HUES64 (cell line): ENCODE results near the gene RIMBP2.
"Not testable (repeated sequence)": the region's sequence is repeated elsewhere in the genome, so short reads cannot be mapped to it uniquely, and the experiment has no call there.

ENCODE experiments used
- H3K27ac ChIP-seq: 2 replicates; pipeline ENCODE4 v1.7.0; 2013; ENCODE audit warnings: low read depth, low read length, inconsistent platforms
- H3K27me3 ChIP-seq: 2 replicates; pipeline ENCODE4 v1.6.1; 2013; ENCODE audit warnings: mild to moderate bottlenecking, low read length; ENCODE audit not compliant: insufficient read depth
- H3K36me3 ChIP-seq: 2 replicates; pipeline ENCODE4 v1.6.1; 2013; ENCODE audit warnings: mild to moderate bottlenecking, low read length; ENCODE audit not compliant: insufficient read depth
- H3K4me1 ChIP-seq: 2 replicates; pipeline ENCODE4 v1.6.1; 2013; ENCODE audit warnings: mild to moderate bottlenecking, low read length, moderate library complexity; ENCODE audit not compliant: insufficient read depth
- H3K4me3 ChIP-seq: 2 replicates; pipeline ENCODE4 v1.5.1; 2013; ENCODE audit warnings: mild to moderate bottlenecking, low read length, moderate library complexity
- H3K9ac ChIP-seq: 2 replicates; pipeline ENCODE4 v1.6.1; 2013; ENCODE audit warnings: mild to moderate bottlenecking, low read depth, low read length
- H3K9me3 ChIP-seq: 2 replicates; pipeline ENCODE4 v1.6.1; 2013; ENCODE audit warnings: low read depth, low read length; ENCODE audit not compliant: insufficient read depth
- WGBS: fragments of 150-250, 120-280 bp; methylation state at CpG from one replicate; pipeline ENCODE4 v1.1.7; 2013; ENCODE audit warnings: missing lambda C conversion rate; 5-methylcytosine and 5-hydroxymethylcytosine counted together

Gene RIMBP2

GRCh38 chr12:130589540-130590317, 126.4 kb downstream of the RIMBP2 start:
- 84% methylated on average over 6 of the region's 11 CpGs for WGBS
- Histone ChIP-seq H3K4me1 (no peaks in the 10 kb centered on the region; the same call in 1 of the 2 replicates), H3K27ac (no peak overlapping the region), H3K9me3 (no peaks in the 10 kb centered on the region), H3K36me3 (no peaks in the 10 kb centered on the region), H3K4me3 (no peak overlapping the region), H3K27me3 (no peaks in the 10 kb centered on the region), H3K9ac (no peak overlapping the region)

GRCh38 chr12:130588696-130589539, 127.2 kb downstream of the RIMBP2 start:
- no peaks in the 10 kb centered on the region for H3K36me3 ChIP-seq
- H3K27me3 ChIP-seq: no peaks in the 10 kb centered on the region
- H3K27ac ChIP-seq: no peak overlapping the region
- no peaks in the 10 kb centered on the region for H3K9me3 ChIP-seq
- 89% methylated on average over 10 of the region's 11 CpGs for WGBS
- no peak overlapping the region for H3K4me3 ChIP-seq
- H3K4me1 ChIP-seq: no peaks in the 10 kb centered on the region; the same call in 1 of the 2 replicates
- H3K9ac ChIP-seq: no peak overlapping the region

- Histone ChIP-seq H3K27me3 (no peaks in the 10 kb centered on the region), H3K27ac (no peak overlapping the region), H3K9ac (no peak overlapping the region), H3K4me1 (no peaks in the 10 kb centered on the region; the same call in 1 of the 2 replicates), H3K4me3 (no peak overlapping the region), H3K9me3 (no peaks in the 10 kb centered on the region), H3K36me3 (no peaks in the 10 kb centered on the region)
- 94% methylated on average over 4 of the region's 4 CpGs for WGBS
These were observed 128.1 kb downstream of the RIMBP2 start for GRCh38 chr12:130587966-130588365.

- not testable (repeated sequence) for H3K27ac ChIP-seq, H3K27me3 ChIP-seq, H3K9me3 ChIP-seq, H3K4me1 ChIP-seq, H3K4me3 ChIP-seq, H3K9ac ChIP-seq, H3K36me3 ChIP-seq
These were observed 131.6 kb downstream of the RIMBP2 start for GRCh38 chr12:130584475-130584874.

- WGBS: 92% methylated on average over 4 of the region's 4 CpGs
- no peaks in the 10 kb centered on the region for H3K36me3 ChIP-seq
These were observed 132.3 kb downstream of the RIMBP2 start for GRCh38 chr12:130583800-130584199.

GRCh38 chr12:130583317-130583716, 132.8 kb downstream of the RIMBP2 start:
- Histone ChIP-seq H3K36me3 (no peaks in the 10 kb centered on the region), H3K9me3 (no peaks in the 10 kb centered on the region), H3K27me3 (no peaks in the 10 kb centered on the region), H3K9ac (no peak overlapping the region), H3K4me1 (no peaks in the 10 kb centered on the region), H3K4me3 (no peak overlapping the region), H3K27ac (no peak overlapping the region)
- 92% methylated on average over 5 of the region's 5 CpGs for WGBS

More at GRCh38 chr12:130583800-130584199, 132.3 kb downstream of the RIMBP2 start:
- H3K9ac ChIP-seq: no peak overlapping the region
- no peak overlapping the region for H3K27ac ChIP-seq
- H3K4me1 ChIP-seq: no peaks in the 10 kb centered on the region
- H3K27me3 ChIP-seq: no peaks in the 10 kb centered on the region
- H3K4me3 ChIP-seq: no peak overlapping the region
- H3K9me3 ChIP-seq: no peaks in the 10 kb centered on the region

GRCh38 chr12:130582286-130582685, 133.8 kb downstream of the RIMBP2 start:
- no peak overlapping the region for H3K9ac ChIP-seq
- H3K27ac ChIP-seq: no peak overlapping the region
- no peaks in the 10 kb centered on the region for H3K36me3 ChIP-seq
- 95% methylated on average over 6 of the region's 6 CpGs for WGBS
- no peaks in the 10 kb centered on the region for H3K4me1 ChIP-seq
- no peaks in the 10 kb centered on the region for H3K9me3 ChIP-seq
- H3K4me3 ChIP-seq: no peak overlapping the region
- no peaks in the 10 kb centered on the region for H3K27me3 ChIP-seq

GRCh38 chr12:130581782-130582181, 134.3 kb downstream of the RIMBP2 start:
- Histone ChIP-seq H3K9me3 (no peaks in the 10 kb centered on the region), H3K36me3 (no peaks in the 10 kb centered on the region), H3K9ac (no peak overlapping the region), H3K4me1 (no peaks in the 10 kb centered on the region), H3K27me3 (no peaks in the 10 kb centered on the region), H3K27ac (no peak overlapping the region), H3K4me3 (no peak overlapping the region)
- 79% methylated on average over 5 of the region's 5 CpGs for WGBS

- Histone ChIP-seq H3K27me3 (no peaks in the 10 kb centered on the region), H3K4me3 (no peak overlapping the region), H3K4me1 (no peaks in the 10 kb centered on the region), H3K9me3 (no peaks in the 10 kb centered on the region), H3K9ac (no peak overlapping the region), H3K27ac (no peak overlapping the region), H3K36me3 (no peaks in the 10 kb centered on the region)
- 81% methylated on average over 7 of the region's 7 CpGs for WGBS
These were observed 136.9 kb downstream of the RIMBP2 start for GRCh38 chr12:130579231-130579630.

GRCh38 chr12:130577351-130577750, 138.7 kb downstream of the RIMBP2 start:
- H3K9me3 ChIP-seq: no peaks in the 10 kb centered on the region
- 89% methylated on average over 5 of the region's 6 CpGs for WGBS
- no peaks in the 10 kb centered on the region for H3K36me3 ChIP-seq
- no peak overlapping the region for H3K4me3 ChIP-seq
- H3K4me1 ChIP-seq: no peaks in the 10 kb centered on the region
- no peak overlapping the region for H3K9ac ChIP-seq
- no peak overlapping the region for H3K27ac ChIP-seq
- no peaks in the 10 kb centered on the region for H3K27me3 ChIP-seq

- Histone ChIP-seq H3K4me1 (no peaks in the 10 kb centered on the region), H3K4me3 (no peak overlapping the region), H3K27ac (no peak overlapping the region), H3K9ac (no peak overlapping the region), H3K9me3 (no peaks in the 10 kb centered on the region), H3K27me3 (no peaks in the 10 kb centered on the region), H3K36me3 (no peaks in the 10 kb centered on the region)
- 91% methylated on average over 17 of the region's 17 CpGs for WGBS
These were observed 139.7 kb downstream of the RIMBP2 start for GRCh38 chr12:130576371-130576816.
